IMR-90 (cell line): ENCODE results near the gene NOS1AP. TPM values are rescaled to one million over a fixed set of nuclear protein-coding genes. Genes with fewer than 3 reads are reported as not detected.

ENCODE experiments used
- ATAC-seq: fragments of 200-7000 bp; cut with Tn5 transposase; 2 replicates; pipeline ENCODE4 v1.9.1; 2020; ENCODE audit warnings: low read depth, mild to moderate bottlenecking, moderate library complexity
- BruUV-seq: library from RNA; stranded (reverse); fragments of 400-500 nt; replicated peaks from 2 replicates; lab custom pipeline; 2021; lab: Mats Ljungman, UMichigan
- CTCF ChIA-PET: fragments of 300-600 bp; formaldehyde crosslinking; extraction: SDS; loops from one replicate; lab custom pipeline; 2021; ENCODE audit warnings: antibody characterized with exemption; lab: Yijun Ruan, JAX
- POLR2A ChIA-PET: fragments of 300-600 bp; sonication (Branson Sonifier 250); formaldehyde crosslinking; loops from one replicate; lab custom pipeline; 2022; ENCODE audit warnings: antibody characterized with exemption; ENCODE audit not compliant: unreplicated experiment; lab: Charles Lee
- DNase-seq: peaks from one replicate; pipeline ENCODE4 v3.0.0; 2013
- H2AFZ ChIP-seq: replicated peaks from 2 replicates; pipeline ENCODE3; 2013; ENCODE audit warnings: low read length, mild to moderate bottlenecking; ENCODE audit not compliant: poor library complexity
- H2AK5ac ChIP-seq: 2 replicates; pipeline ENCODE4 v1.6.1; 2013; ENCODE audit warnings: low read depth, low read length, inconsistent platforms
- H2AK9ac ChIP-seq: replicated peaks from 2 replicates; pipeline ENCODE3; 2013; ENCODE audit warnings: mild to moderate bottlenecking, low read depth, low read length, moderate library complexity; ENCODE audit not compliant: poor library complexity
- H2BK120ac ChIP-seq: 2 replicates; pipeline ENCODE4 v1.6.1; 2013; ENCODE audit warnings: low read depth, low read length, inconsistent platforms
- H2BK15ac ChIP-seq: 3 replicates; pipeline ENCODE4 v1.6.1; 2013; ENCODE audit warnings: low read depth, low read length, inconsistent platforms
- H2BK20ac ChIP-seq: 2 replicates; pipeline ENCODE4 v1.6.1; 2013; ENCODE audit warnings: low read depth, mild to moderate bottlenecking, inconsistent platforms, low read length, moderate library complexity
- H2BK5ac ChIP-seq: 2 replicates; pipeline ENCODE4 v1.6.1; 2013; ENCODE audit warnings: mild to moderate bottlenecking, low read depth, low read length, inconsistent platforms; ENCODE audit not compliant: poor library complexity, severe bottlenecking
- H3K14ac ChIP-seq: replicated peaks from 2 replicates; pipeline ENCODE4 v1.6.1; 2013; ENCODE audit warnings: low read depth, low read length, inconsistent platforms
- H3K18ac ChIP-seq: 2 replicates; pipeline ENCODE4 v1.6.1; 2013; ENCODE audit warnings: low read depth, low read length, control low read depth
- H3K23ac ChIP-seq: 2 replicates; pipeline ENCODE4 v1.6.1; 2013; ENCODE audit warnings: low read depth, low read length, inconsistent platforms
- H3K27ac ChIP-seq: 2 replicates; pipeline ENCODE4 v1.5.1; 2013; ENCODE audit warnings: mild to moderate bottlenecking, control low read depth, low read length; ENCODE audit not compliant: insufficient read depth
- H3K27me3 ChIP-seq: 2 replicates; pipeline ENCODE4 v1.6.1; 2013; ENCODE audit warnings: low read length; ENCODE audit not compliant: control insufficient read depth, insufficient read depth
- H3K36me3 ChIP-seq: 2 replicates; pipeline ENCODE4 v1.6.1; 2013; ENCODE audit warnings: low read length, mixed read lengths; ENCODE audit not compliant: control insufficient read depth, insufficient read depth
- H3K4ac ChIP-seq: 2 replicates; pipeline ENCODE4 v1.6.1; 2013; ENCODE audit warnings: low read depth, low read length, inconsistent platforms
- H3K4me1 ChIP-seq: 2 replicates; pipeline ENCODE4 v1.6.1; 2013; ENCODE audit warnings: low read length, mixed read lengths; ENCODE audit not compliant: control insufficient read depth, insufficient read depth
- H3K4me2 ChIP-seq: 2 replicates; pipeline ENCODE4 v1.6.1; 2013; ENCODE audit warnings: low read depth, mild to moderate bottlenecking, control low read depth, low read length, moderate library complexity
- H3K4me3 ChIP-seq: 2 replicates; pipeline ENCODE4 v1.5.1; 2013; ENCODE audit warnings: low read depth, mild to moderate bottlenecking, control low read depth, low read length, moderate library complexity; ENCODE audit not compliant: insufficient read depth
- H3K56ac ChIP-seq: 2 replicates; pipeline ENCODE4 v1.6.1; 2013; ENCODE audit warnings: low read length, inconsistent platforms; ENCODE audit not compliant: insufficient read depth; ENCODE audit errors: extremely low read depth
- H3K79me1 ChIP-seq, 2 experiments: 2 replicates each; pipeline ENCODE4 v1.6.1; 2013; ENCODE audit warnings: low read length in 2 of 2, inconsistent platforms in 1 of 2, low read depth in 1 of 2
- H3K9ac ChIP-seq: 2 replicates; pipeline ENCODE4 v1.6.1; 2013; ENCODE audit warnings: low read depth, low read length, control low read depth
- H3K9me1 ChIP-seq: 2 replicates; pipeline ENCODE4 v1.6.1; 2013; ENCODE audit warnings: low read length, inconsistent platforms; ENCODE audit not compliant: insufficient read depth
- H3K9me3 ChIP-seq: 2 replicates; pipeline ENCODE4 v1.6.1; 2013; ENCODE audit warnings: low read length; ENCODE audit not compliant: control insufficient read depth, insufficient read depth
- H4K20me1 ChIP-seq: 2 replicates; pipeline ENCODE4 v1.6.1; 2013; ENCODE audit warnings: low read length, inconsistent platforms; ENCODE audit not compliant: insufficient read depth
- H4K5ac ChIP-seq: 2 replicates; pipeline ENCODE4 v1.6.1; 2013; ENCODE audit warnings: mild to moderate bottlenecking, low read depth, low read length, control low read depth
- H4K8ac ChIP-seq, 2 experiments: 2 replicates each; pipeline ENCODE4 v1.6.1; 2013; ENCODE audit warnings: low read depth in 2 of 2, low read length in 2 of 2, control low read depth in 1 of 2, inconsistent platforms in 1 of 2
- H4K91ac ChIP-seq: 2 replicates; pipeline ENCODE4 v1.6.1; 2013; ENCODE audit warnings: low read depth, low read length, inconsistent platforms; ENCODE audit not compliant: insufficient read depth
- BHLHE40 ChIP-seq: fragments of 150-350 bp; IDR thresholded peaks from 2 replicates; pipeline ENCODE4 v1.6.1; 2016; ENCODE audit warnings: mild to moderate bottlenecking, low read depth, low read length
- WGBS, 2 experiments: methylation state at CpG; one replicate each; pipeline versions ENCODE4 v1.1.5 to v1.1.7; 2013; ENCODE audit warnings: missing lambda C conversion rate in 2 of 2; ENCODE audit not compliant: insufficient read length in 1 of 2; ENCODE audit errors: extremely low coverage in 2 of 2; 5-methylcytosine and 5-hydroxymethylcytosine counted together
- dilution Hi-C: fragments of 300-500 bp; cut with HindIII; formaldehyde crosslinking; loops from one replicate; pipeline ENCODE4 v1.14.3; 2018; ENCODE audit warnings: low sequenced_read_pairs; ENCODE audit not compliant: unreplicated experiment
- in situ Hi-C: fragments of 300-500 bp; cut with MboI; formaldehyde crosslinking; loops from 3 replicates; pipeline ENCODE4 v1.14.3; 2019; ENCODE audit warnings: low sequenced_read_pairs, inconsistent platforms, mixed read lengths
- intact Hi-C: fragments of 100-400 bp; cut with micrococcal nuclease; formaldehyde crosslinking; loops from 2 replicates; pipeline ENCODE4 v1.10.0; 2022
- polyA plus RNA-seq, 3 experiments: library from polyadenylated mRNA; depleted of rRNA; stranded (reverse); fragments of >200 nt; gene quantifications; 2 replicates each; pipeline ENCODE4 v1.2.3, GENCODE V29; 2012; ENCODE audit warnings: low replicate concordance in 1 of 3
- total RNA-seq: library from RNA; depleted of rRNA; stranded (reverse); fragments of >200 nt; gene quantifications from 2 replicates; pipeline ENCODE4 v1.2.3, GENCODE V29; 2012

NOS1AP gene
- total and polyA plus RNA-seq, 2 of the 4 experiments (the other 2 are of a cell fraction): 0.18 to 0.19 TPM

DNA sequence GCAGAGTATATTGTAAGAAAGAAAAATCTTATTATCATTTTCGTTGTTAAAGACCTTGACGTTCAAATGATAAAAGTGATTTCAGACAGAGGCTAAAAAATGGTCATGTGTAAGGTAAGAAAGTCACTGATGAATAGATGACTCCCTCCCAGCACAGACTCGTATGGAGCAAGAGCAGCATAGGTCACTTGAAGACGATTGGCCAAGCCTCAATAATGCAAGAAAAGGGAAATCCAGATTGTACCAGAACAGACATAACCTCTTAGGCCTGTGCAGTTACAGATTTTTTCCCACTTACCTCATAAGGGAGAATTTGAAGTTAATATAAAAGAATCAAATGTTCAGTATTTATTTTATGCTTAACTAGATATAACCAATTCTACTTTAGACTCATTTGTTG lies 29.5 kb upstream of the NOS1AP start:
- DNase-seq (no peak), ATAC-seq (no peak)
- Histone ChIP-seq H3K9me3 (no peaks in the 10 kb centered on the region), H4K5ac (no peak overlapping the region), H3K56ac (no peak overlapping the region), H4K91ac (no peak overlapping the region), H3K9me1 (no peaks in the 10 kb centered on the region), H3K27ac (no peak overlapping the region), H2BK15ac (no peak overlapping the region), H2BK5ac (no peak overlapping the region), H2AFZ (no peak overlapping the region), H3K23ac (no peak overlapping the region), H3K4me3 (no peak overlapping the region), H3K9ac (no peak overlapping the region), H3K4me2 (no peak overlapping the region), H3K4me1 (no peaks in the 10 kb centered on the region), H4K20me1 (no peaks in the 10 kb centered on the region), H3K14ac (no peak overlapping the region), H2AK9ac (no peak overlapping the region), H4K8ac (no peak overlapping the region), H3K27me3 (peaks cover 10% of the 10 kb centered on the region), H2AK5ac (no peak overlapping the region), H3K4ac (no peak overlapping the region), H3K36me3 (no peaks in the 10 kb centered on the region), H2BK20ac (no peak overlapping the region), H3K18ac (no peak overlapping the region), H3K79me1 (no peaks in the 10 kb centered on the region), H2BK120ac (no peak overlapping the region)
- POLR2A ChIA-PET: no interaction called here
- CTCF ChIA-PET: interaction anchor here (0.7 kb wide), 1 partner anchor 290 kb away, joined by 3 read pairs; the partner anchor contains the start of gene DUSP12
- dilution Hi-C loops: no loop called here
- in situ Hi-C loops: no loop called here
- intact Hi-C loops: no loop called here
- WGBS, 2 experiments: no CpG with 5 or more reads among the region's 4 CpGs
- BruUV-seq: no TSS peak
- TF ChIP-seq BHLHE40: no peak
